Erythroblast (primary cell): ENCODE measurements around the gene HOXA3.

Experiments used
- GATA1 ChIP-seq: IDR thresholded peaks from 2 replicates; pipeline ENCODE4 v1.6.1; 2011; ENCODE audit warnings: low read depth, mild to moderate bottlenecking, control low read depth, low read length, moderate library complexity
- POLR2A ChIP-seq: IDR thresholded peaks from 2 replicates; pipeline ENCODE4 v1.6.1; 2011; ENCODE audit warnings: mild to moderate bottlenecking, low read length

DNA sequence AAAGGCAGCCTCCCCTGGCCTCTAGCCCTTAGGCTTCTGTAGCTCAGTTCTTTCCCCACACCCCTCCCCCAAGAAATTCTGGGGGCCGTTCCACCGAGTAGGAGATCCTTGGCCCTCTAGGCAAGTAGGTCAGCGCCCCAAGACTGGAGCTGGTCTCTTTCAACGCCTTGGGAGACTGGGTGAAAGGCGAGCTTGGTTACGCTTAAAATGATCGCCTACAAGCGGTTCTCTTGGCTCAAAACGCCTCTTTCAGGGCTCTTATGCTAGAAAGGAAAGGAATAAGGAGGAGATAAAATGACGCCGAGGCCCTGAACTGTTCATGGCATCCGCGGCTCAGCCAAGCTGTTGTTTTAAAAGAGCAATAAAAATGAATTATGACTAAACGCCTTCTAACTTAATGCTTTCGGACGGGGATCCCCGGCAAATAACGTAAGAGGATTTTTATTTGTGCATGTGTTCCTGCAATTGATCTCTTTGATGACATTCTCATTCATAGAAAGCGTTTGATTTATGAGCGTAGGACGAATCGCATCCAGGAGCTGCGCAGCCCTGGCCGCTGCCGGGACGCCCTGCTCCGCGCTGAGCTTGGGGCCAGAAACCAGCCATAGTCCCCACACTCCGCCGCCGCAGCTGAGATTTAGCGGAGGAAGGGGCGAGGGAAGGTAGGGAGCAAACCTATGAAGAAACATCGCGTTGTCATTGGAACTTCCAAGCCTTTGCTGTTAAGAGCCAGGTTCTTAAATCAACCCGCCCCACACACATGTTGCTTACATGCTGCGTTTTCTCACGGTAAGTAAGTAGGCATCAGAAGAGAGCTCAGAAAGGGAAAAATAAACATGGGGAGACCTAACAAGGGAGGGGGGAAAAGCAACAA, 53.6 kb downstream of the HOXA3 start:
- TF ChIP-seq POLR2A (no peak), GATA1 (no peak)
